ENCODE data around the gene OIP5.

GRCh38 chr15:41337047-41337446, 4.7 kb upstream of the OIP5 start:
- no peak for TF ChIP-seq FOS (IDR thresholded peaks at IDR 0.05; ENCODE audit: borderline replicate concordance, insufficient read depth, low read length)
- no peak for TF ChIP-seq POLR2AphosphoS5 (IDR thresholded peaks at IDR 0.05; ENCODE audit: insufficient read depth, low read depth, low read length)
- TF ChIP-seq CTCF (IDR thresholded peaks at IDR 0.05; ENCODE audit: extremely low read depth in 1 of 2, insufficient read depth in 1 of 2, low read depth in 1 of 2, low read length in 2 of 2) = no peak
- no peak for TF ChIP-seq MYC (IDR thresholded peaks at IDR 0.05; ENCODE audit: low read depth, low read length)
- no peak for TF ChIP-seq POLR2A (IDR thresholded peaks at IDR 0.05; ENCODE audit: low read depth, low read length)
- TF ChIP-seq MAX (IDR thresholded peaks at IDR 0.05; ENCODE audit: insufficient read depth, insufficient read length) = no peak

All from endothelial cell of umbilical vein (primary cell).